GM13976 (cell line): ENCODE measurements around the gene SLC25A45.
"Not testable (repeated sequence)": the region's sequence is repeated elsewhere in the genome, so short reads cannot be mapped to it uniquely, and the experiment has no call there.

Experiments used
- DNase-seq: peaks from one replicate; pipeline ENCODE4 v3.0.0; 2012; ENCODE audit warnings: low spot score
- in situ Hi-C: fragments of 300-500 bp; cut with MboI; formaldehyde crosslinking; loops from one replicate; pipeline ENCODE4 v1.12.0; 2022; ENCODE audit warnings: low sequenced_read_pairs, mixed read lengths, inconsistent platforms; ENCODE audit not compliant: unreplicated experiment
- TF ChIP-seq, protein P1 (sequence below): IDR thresholded peaks from 2 replicates; pipeline ENCODE4 v1.5.1; 2012; ENCODE audit warnings: borderline replicate concordance, mild to moderate bottlenecking; ENCODE audit not compliant: insufficient read depth; ENCODE audit errors: extremely low read depth, missing control alignments, control extremely low read depth

The SLC25A45 gene

DNA sequence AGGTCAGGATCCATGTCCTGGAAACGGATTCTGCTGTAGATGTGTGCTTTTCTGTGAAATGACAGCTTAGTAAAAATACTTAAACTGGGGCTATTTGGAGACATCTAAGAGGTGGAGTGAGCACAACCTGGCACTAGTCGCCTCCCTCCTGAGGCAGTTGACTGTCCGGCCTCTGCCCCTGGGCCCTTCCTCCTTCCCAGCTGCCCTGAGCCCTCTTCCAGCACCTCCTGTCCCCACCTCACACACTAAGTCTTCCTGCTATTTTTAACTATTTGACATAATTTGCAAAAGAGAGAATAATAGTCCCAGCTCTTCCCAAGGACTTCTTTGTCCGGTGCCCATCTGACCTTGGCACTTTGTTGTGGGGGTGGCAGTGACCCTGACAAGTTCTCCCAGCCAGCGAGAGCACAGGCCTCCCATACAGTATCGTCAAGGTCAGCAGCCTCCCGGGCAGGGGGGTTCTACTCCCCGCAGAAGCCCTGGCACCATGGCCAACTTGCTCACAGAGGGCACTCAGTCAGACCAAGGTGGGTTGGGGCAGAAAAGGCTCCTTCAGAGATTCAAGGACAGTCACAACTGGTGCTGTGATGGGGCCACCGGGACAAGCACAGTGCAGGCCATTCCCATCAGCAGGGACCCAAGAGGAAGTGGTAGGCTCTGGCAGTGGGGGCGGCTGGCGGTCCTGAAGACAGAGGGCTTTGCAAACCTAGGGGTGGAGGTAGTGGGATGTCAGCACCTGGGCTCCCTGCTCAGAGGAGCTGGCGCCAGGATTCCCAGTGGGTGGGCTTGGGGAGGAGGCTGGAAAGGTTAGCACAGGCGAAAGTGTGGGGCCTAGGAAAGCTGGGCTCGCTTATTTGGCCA lies 34.6 kb upstream of the SLC25A45 start:
- in situ Hi-C loops, result no loop called here
- peak; percentile 60 for DNase-seq
- TF ChIP-seq, protein P1, sequence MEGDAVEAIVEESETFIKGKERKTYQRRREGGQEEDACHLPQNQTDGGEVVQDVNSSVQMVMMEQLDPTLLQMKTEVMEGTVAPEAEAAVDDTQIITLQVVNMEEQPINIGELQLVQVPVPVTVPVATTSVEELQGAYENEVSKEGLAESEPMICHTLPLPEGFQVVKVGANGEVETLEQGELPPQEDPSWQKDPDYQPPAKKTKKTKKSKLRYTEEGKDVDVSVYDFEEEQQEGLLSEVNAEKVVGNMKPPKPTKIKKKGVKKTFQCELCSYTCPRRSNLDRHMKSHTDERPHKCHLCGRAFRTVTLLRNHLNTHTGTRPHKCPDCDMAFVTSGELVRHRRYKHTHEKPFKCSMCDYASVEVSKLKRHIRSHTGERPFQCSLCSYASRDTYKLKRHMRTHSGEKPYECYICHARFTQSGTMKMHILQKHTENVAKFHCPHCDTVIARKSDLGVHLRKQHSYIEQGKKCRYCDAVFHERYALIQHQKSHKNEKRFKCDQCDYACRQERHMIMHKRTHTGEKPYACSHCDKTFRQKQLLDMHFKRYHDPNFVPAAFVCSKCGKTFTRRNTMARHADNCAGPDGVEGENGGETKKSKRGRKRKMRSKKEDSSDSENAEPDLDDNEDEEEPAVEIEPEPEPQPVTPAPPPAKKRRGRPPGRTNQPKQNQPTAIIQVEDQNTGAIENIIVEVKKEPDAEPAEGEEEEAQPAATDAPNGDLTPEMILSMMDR, result no peak

DNA sequence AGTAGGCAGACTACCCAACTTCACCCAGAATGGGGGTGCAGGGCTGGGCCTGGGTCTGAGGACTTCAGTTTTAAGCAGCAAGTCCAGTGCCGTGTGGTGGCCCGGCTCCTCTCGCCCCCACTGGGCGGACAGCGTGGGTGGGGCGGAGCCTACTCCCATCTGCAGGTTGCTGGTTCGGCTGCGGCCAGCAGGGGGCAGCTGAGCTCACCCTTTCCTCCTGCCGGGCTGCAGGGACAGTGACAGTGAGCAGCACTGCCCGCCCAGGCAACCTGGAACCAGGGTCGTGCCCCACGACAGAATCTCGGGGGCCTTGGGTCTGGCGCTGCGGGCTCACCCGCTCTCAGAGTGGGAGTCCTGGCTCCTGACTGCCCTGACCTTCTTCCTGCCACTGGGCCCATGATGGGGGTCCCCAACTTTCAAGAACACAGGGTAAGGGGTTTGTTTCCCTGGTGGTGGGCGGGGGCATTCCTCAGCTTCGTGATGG lies 33.9 kb upstream of the SLC25A45 start:
- in situ Hi-C loops, result no loop called here
- DNase-seq, result peak; percentile 93
- TF ChIP-seq, protein P1, result peak; percentile 95

DNA sequence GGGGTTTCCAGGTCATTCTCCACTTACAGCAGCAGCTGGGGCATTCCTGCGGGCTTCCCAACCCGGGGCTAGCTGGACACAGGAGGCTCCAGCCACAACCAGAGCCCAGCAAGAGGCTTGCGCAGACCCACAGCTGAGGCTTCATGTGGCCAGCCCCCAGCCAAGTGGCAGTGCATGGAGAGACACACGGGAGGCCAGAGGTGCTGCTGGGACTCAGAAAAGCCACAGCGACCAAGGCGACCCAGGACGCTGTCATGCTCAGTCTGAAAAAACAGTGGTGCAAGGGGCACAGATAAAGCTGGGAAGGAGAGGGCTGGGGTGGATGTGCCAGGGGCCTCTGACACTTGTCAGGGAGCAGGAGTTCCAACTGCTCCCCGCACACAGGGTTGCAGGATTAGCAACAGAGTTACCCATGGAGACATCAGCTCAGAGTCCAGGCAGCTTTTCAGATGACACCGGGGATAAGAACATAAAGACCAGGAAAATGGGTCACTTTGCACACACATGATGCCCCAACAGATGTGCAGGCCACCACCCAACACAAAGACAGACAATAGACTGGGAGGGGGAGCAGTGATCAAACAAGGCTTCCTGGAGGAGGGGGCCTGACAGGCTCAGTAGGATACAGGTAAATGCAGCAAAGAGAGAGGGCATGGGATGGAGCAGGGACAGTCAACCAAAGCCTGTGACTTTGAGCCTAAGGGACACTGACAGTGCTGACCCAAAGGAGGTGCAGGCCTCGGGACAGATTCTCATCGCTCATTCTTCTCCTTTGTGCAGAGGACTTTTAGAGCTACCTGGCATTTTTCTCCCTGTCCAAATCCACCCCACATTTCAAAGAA lies 33.3 kb upstream of the SLC25A45 start:
- TF ChIP-seq, protein P1, result no peak
- in situ Hi-C loops, result no loop called here
- peak; percentile 26 for DNase-seq

DNA sequence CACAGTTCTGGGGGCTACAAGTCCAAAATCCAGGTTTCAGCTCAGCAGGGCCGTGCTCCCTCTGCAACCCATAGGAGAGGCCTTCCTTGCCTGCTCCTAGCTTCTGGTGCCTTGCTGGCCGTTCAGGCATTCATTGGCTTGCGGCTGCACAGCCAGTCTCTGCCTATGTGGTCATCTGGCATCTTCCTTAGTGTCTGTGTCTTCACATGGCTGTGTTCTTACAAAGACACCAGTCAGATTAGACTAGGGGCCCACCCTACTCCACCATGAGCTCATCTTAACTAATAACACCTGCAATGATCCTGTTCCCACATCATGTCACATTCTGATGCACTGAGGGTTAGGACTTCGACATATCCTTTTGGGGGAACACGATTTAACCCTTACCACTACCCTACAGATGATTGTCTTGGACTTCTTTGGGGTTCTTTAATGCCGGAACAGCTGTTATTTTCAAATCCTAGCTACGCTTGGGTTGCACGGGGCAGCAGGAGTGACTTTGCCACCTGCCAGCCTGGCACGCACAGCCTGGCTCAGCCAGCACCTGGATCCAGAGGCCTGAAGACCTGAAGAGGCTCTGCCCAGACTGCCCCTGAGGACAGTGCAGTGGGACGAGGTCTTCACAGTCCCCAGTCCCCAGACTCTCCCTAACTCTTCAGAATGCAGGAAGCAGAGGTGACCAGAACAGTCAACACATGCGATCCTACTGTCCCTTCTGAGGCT lies 32.5 kb upstream of the SLC25A45 start:
- in situ Hi-C loops, result no loop called here
- TF ChIP-seq, protein P1, result no peak
- no peak for DNase-seq

DNA sequence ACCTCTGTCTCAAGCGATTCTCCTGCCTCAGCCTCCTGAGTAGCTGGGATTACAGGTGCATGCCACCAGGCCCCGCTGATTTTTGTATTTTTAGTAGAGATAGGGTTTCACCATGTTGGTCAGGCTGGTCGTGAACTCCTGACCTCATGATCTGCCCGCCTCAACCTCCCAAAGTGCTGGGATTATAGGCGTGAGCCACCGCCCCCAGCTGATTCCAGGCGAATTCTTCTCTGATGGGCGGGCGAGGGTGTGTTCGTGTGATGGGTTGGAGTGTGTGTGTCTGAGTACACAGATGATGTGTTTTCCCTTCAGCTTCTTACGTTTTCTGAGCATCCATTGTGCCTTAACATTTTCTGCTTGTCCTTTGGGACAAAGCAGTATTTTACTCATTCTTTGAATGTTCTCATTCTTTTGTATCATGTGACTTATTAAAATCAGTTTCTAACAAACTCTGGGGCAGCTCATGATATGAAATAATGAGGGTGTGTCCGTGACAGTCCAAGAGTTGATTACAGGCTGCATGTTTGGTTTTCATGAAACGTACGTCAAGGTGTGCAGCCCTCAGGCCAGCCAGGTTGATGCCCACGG lies 30.7 kb upstream of the SLC25A45 start:
- in situ Hi-C loops, DNase-seq: not testable (repeated sequence)

DNA sequence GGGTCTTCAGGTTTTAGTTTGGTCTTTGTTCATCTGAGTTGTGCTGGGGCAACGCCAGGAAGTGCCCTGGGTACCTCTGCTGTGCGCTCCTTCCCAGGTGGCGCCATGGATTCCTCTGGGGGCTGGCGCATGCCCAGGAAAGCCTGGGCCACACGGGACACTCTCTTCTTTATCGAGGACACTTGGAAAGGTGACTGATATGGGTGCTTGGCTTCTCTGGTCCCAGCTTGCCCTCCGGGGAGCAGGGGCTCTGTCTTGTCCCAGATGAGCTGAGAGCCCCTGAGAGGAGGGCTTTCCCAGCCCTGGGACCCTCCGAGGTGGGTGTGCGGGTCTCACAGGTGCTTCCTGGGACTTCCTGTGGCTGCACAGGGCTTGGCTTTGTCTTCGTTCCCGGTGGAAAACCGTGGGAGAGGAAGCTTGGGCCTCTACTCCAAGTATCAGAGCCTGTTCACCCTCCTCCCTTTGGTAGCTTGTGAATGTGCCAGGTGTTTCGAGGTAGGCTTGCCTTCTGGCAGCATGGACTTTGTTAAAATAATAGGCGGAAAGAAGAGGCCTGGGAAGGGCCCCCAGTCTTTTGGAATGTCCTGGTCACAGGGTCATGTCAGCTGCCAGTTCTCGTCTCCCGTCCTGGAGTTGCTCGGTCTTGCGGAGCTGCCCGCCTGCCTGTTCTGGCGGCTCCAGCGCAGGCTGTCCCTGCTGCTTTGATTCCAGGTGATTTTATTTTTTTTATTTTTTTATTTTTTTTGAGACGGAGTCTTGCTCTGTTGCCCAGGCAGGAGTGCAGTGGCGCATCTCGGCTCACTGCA lies 30.0 kb upstream of the SLC25A45 start:
- peak; percentile 6 for DNase-seq
- in situ Hi-C loops, result no loop called here
- TF ChIP-seq, protein P1, result no peak
